ENCODE measurements around the gene SASH1. TPM values are rescaled to one million over a fixed set of nuclear protein-coding genes. Genes with fewer than 3 reads are reported as not detected.

Gene SASH1
- total RNA-seq, 1 experiment from 2014 or later, result 27.4 TPM

GRCh38 chr6:148417045-148417444 is 74.4 kb downstream of the SASH1 start:
- ChIA-PET POLR2A (no interaction called here), CTCF (interaction anchor here (0.6 kb wide), 1 partner anchor 12 kb away, joined by 3 read pairs; no protein-coding TSS in a partner anchor)
- no peaks in the 10 kb centered on the region for H3K36me3 Mint-ChIP-seq
- no peak overlapping the region for H3K4me3 Mint-ChIP-seq
- ATAC-seq (no peak), DNase-seq (ENCODE audit: low spot score) (no peak)
- no peak overlapping the region for H3K27ac Mint-ChIP-seq
- no peaks in the 10 kb centered on the region for H3K9me3 Mint-ChIP-seq
- no peaks in the 10 kb centered on the region for H3K27me3 Mint-ChIP-seq (ENCODE audit: low read depth)
- TF ChIP-seq, protein P1, sequence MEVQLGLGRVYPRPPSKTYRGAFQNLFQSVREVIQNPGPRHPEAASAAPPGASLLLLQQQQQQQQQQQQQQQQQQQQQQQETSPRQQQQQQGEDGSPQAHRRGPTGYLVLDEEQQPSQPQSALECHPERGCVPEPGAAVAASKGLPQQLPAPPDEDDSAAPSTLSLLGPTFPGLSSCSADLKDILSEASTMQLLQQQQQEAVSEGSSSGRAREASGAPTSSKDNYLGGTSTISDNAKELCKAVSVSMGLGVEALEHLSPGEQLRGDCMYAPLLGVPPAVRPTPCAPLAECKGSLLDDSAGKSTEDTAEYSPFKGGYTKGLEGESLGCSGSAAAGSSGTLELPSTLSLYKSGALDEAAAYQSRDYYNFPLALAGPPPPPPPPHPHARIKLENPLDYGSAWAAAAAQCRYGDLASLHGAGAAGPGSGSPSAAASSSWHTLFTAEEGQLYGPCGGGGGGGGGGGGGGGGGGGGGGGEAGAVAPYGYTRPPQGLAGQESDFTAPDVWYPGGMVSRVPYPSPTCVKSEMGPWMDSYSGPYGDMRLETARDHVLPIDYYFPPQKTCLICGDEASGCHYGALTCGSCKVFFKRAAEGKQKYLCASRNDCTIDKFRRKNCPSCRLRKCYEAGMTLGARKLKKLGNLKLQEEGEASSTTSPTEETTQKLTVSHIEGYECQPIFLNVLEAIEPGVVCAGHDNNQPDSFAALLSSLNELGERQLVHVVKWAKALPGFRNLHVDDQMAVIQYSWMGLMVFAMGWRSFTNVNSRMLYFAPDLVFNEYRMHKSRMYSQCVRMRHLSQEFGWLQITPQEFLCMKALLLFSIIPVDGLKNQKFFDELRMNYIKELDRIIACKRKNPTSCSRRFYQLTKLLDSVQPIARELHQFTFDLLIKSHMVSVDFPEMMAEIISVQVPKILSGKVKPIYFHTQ (CRISPR knock-in tag; IDR thresholded peaks at IDR 0.05), result no peak
- TF ChIP-seq, protein P2, sequence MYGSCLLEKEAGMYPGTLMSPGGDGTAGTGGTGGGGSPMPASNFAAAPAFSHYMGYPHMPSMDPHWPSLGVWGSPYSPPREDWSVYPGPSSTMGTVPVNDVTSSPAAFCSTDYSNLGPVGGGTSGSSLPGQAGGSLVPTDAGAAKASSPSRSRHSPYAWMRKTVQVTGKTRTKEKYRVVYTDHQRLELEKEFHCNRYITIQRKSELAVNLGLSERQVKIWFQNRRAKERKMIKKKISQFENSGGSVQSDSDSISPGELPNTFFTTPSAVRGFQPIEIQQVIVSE (CRISPR knock-in tag; IDR thresholded peaks at IDR 0.05; ENCODE audit: borderline replicate concordance), result no peak
- TF ChIP-seq PRRX2 (CRISPR knock-in tag; IDR thresholded peaks at IDR 0.05) (no peak), JAZF1 (CRISPR knock-in tag; IDR thresholded peaks at IDR 0.05) (no peak), NR2C2 (CRISPR knock-in tag; IDR thresholded peaks at IDR 0.05) (no peak)
- TF ChIP-seq, protein P3, sequence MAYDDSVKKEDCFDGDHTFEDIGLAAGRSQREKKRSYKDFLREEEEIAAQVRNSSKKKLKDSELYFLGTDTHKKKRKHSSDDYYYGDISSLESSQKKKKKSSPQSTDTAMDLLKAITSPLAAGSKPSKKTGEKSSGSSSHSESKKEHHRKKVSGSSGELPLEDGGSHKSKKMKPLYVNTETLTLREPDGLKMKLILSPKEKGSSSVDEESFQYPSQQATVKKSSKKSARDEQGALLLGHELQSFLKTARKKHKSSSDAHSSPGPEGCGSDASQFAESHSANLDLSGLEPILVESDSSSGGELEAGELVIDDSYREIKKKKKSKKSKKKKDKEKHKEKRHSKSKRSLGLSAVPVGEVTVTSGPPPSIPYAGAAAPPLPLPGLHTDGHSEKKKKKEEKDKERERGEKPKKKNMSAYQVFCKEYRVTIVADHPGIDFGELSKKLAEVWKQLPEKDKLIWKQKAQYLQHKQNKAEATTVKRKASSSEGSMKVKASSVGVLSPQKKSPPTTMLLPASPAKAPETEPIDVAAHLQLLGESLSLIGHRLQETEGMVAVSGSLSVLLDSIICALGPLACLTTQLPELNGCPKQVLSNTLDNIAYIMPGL (CRISPR knock-in tag; IDR thresholded peaks at IDR 0.05), result no peak
- H3K4me1 Mint-ChIP-seq, result peaks cover 20% of the 10 kb centered on the region

DNA sequence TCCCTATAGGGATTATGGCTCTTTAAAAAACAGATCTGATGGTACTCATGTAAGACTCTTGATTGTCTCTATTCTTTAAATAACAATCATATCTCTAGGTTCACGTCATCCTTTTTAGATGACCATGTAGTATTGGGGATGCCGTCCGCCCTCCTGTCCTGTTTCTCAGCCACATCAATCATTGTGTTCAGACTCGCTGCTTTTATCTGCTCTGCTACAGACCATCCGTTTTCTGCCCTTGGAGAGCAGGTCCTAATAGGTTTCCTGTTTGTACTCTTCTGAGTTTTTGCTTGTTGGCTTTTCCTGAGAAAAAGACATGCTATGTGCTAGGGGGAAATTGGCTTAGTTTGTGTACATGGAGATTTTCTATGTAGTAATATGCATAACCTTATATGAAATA is 76.8 kb downstream of the SASH1 start:
- Mint-ChIP-seq H3K4me1 (no peaks in the 10 kb centered on the region), H3K36me3 (no peaks in the 10 kb centered on the region), H3K4me3 (no peak overlapping the region), H3K9me3 (no peaks in the 10 kb centered on the region), H3K27me3 (ENCODE audit: low read depth) (no peaks in the 10 kb centered on the region), H3K27ac (no peak overlapping the region)
- DNase-seq (ENCODE audit: low spot score), result no peak
- TF ChIP-seq ZNF317 (CRISPR knock-in tag; IDR thresholded peaks at IDR 0.05; ENCODE audit: borderline replicate concordance, low read depth) (no peak), CTCF (IDR thresholded peaks at IDR 0.05) (no peak), ZNF138 (CRISPR knock-in tag; conservative IDR thresholded peaks at IDR 0.05) (no peak), HMGA2 (CRISPR knock-in tag; IDR thresholded peaks at IDR 0.05) (no peak), ZSCAN18 (CRISPR knock-in tag; IDR thresholded peaks at IDR 0.05) (no peak), PRRX2 (CRISPR knock-in tag; IDR thresholded peaks at IDR 0.05) (no peak), GABPB1 (CRISPR knock-in tag; IDR thresholded peaks at IDR 0.05) (no peak), CREM (CRISPR knock-in tag; IDR thresholded peaks at IDR 0.05) (no peak), JAZF1 (CRISPR knock-in tag; IDR thresholded peaks at IDR 0.05) (no peak), RORB (CRISPR knock-in tag; IDR thresholded peaks at IDR 0.05) (no peak), SP1 (CRISPR knock-in tag; conservative IDR thresholded peaks at IDR 0.05) (no peak), ZNF671 (CRISPR knock-in tag; IDR thresholded peaks at IDR 0.05) (no peak)
- TF ChIP-seq, protein P4, sequence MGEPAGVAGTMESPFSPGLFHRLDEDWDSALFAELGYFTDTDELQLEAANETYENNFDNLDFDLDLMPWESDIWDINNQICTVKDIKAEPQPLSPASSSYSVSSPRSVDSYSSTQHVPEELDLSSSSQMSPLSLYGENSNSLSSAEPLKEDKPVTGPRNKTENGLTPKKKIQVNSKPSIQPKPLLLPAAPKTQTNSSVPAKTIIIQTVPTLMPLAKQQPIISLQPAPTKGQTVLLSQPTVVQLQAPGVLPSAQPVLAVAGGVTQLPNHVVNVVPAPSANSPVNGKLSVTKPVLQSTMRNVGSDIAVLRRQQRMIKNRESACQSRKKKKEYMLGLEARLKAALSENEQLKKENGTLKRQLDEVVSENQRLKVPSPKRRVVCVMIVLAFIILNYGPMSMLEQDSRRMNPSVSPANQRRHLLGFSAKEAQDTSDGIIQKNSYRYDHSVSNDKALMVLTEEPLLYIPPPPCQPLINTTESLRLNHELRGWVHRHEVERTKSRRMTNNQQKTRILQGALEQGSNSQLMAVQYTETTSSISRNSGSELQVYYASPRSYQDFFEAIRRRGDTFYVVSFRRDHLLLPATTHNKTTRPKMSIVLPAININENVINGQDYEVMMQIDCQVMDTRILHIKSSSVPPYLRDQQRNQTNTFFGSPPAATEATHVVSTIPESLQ (CRISPR knock-in tag; IDR thresholded peaks at IDR 0.05), result no peak
- TF ChIP-seq, protein P5, sequence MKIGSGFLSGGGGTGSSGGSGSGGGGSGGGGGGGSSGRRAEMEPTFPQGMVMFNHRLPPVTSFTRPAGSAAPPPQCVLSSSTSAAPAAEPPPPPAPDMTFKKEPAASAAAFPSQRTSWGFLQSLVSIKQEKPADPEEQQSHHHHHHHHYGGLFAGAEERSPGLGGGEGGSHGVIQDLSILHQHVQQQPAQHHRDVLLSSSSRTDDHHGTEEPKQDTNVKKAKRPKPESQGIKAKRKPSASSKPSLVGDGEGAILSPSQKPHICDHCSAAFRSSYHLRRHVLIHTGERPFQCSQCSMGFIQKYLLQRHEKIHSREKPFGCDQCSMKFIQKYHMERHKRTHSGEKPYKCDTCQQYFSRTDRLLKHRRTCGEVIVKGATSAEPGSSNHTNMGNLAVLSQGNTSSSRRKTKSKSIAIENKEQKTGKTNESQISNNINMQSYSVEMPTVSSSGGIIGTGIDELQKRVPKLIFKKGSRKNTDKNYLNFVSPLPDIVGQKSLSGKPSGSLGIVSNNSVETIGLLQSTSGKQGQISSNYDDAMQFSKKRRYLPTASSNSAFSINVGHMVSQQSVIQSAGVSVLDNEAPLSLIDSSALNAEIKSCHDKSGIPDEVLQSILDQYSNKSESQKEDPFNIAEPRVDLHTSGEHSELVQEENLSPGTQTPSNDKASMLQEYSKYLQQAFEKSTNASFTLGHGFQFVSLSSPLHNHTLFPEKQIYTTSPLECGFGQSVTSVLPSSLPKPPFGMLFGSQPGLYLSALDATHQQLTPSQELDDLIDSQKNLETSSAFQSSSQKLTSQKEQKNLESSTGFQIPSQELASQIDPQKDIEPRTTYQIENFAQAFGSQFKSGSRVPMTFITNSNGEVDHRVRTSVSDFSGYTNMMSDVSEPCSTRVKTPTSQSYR (CRISPR knock-in tag; IDR thresholded peaks at IDR 0.05), result no peak
- TF ChIP-seq, protein P3 (CRISPR knock-in tag; IDR thresholded peaks at IDR 0.05), result no peak
- ChIA-PET POLR2A (no interaction called here), CTCF (no interaction called here)
- no peak for ATAC-seq

Measured in WTC11 (cell line).